MM.1S (cell line): ENCODE measurements around the gene FGD1.

Source experiments
- DNase-seq: peaks from one replicate; pipeline ENCODE4 v3.0.0-alpha.2; 2015
- H2AFZ ChIP-seq: fragments of 300-600 bp; sonication (generic); 2 replicates; pipeline ENCODE4 v1.6.0; 2016; ENCODE audit warnings: antibody characterized with exemption, low read length
- H3F3A ChIP-seq: fragments of 300-600 bp; sonication (generic); 2 replicates; pipeline ENCODE4 v1.6.1; 2016; ENCODE audit warnings: mild to moderate bottlenecking, antibody characterized with exemption, low read length, moderate library complexity, mixed read lengths; ENCODE audit not compliant: insufficient read depth
- H3K27ac ChIP-seq: fragments of 300-600 bp; sonication (generic); 2 replicates; pipeline ENCODE4 v1.5.1; 2016; ENCODE audit warnings: mild to moderate bottlenecking, low read length
- H3K27me3 ChIP-seq: fragments of 300-600 bp; sonication (generic); replicated peaks from 2 replicates; pipeline ENCODE4 v1.6.0; 2016; ENCODE audit warnings: low read length; ENCODE audit not compliant: insufficient read depth
- H3K36me3 ChIP-seq: fragments of 300-600 bp; sonication (generic); replicated peaks from 2 replicates; pipeline ENCODE4 v1.6.1; 2016; ENCODE audit warnings: mild to moderate bottlenecking, low read length, mixed read lengths; ENCODE audit not compliant: insufficient read depth
- H3K4me1 ChIP-seq: fragments of 300-600 bp; sonication (generic); 2 replicates; pipeline ENCODE4 v1.6.1; 2016; ENCODE audit warnings: low read length, mixed read lengths
- H3K4me2 ChIP-seq: fragments of 300-600 bp; sonication (generic); 2 replicates; pipeline ENCODE4 v1.6.0; 2016; ENCODE audit warnings: low read depth, low read length
- H3K4me3 ChIP-seq: fragments of 300-600 bp; sonication (generic); 2 replicates; pipeline ENCODE4 v1.5.1; 2016; ENCODE audit warnings: low read length, mixed read lengths
- H3K79me2 ChIP-seq: fragments of 300-600 bp; sonication (generic); 2 replicates; pipeline ENCODE4 v1.6.1; 2016; ENCODE audit warnings: mixed run types, low read length, mixed read lengths
- H3K9ac ChIP-seq: fragments of 300-600 bp; sonication (generic); 2 replicates; pipeline ENCODE4 v1.6.1; 2016; ENCODE audit warnings: low read length, mixed read lengths
- H3K9me2 ChIP-seq: fragments of 300-600 bp; sonication (generic); replicated peaks from 2 replicates; pipeline ENCODE4 v1.6.1; 2016; ENCODE audit warnings: mild to moderate bottlenecking, low read length, mixed read lengths; ENCODE audit not compliant: insufficient read depth
- H3K9me3 ChIP-seq: fragments of 300-600 bp; sonication (generic); replicated peaks from 2 replicates; pipeline ENCODE4 v1.6.1; 2016; ENCODE audit warnings: mild to moderate bottlenecking, low read length, mixed read lengths; ENCODE audit not compliant: insufficient read depth
- H4K20me1 ChIP-seq: fragments of 300-600 bp; sonication (generic); 2 replicates; pipeline ENCODE4 v1.6.1; 2016; ENCODE audit warnings: mild to moderate bottlenecking, low read length, moderate library complexity, mixed read lengths; ENCODE audit not compliant: insufficient read depth
- EZH2 ChIP-seq: fragments of 300-600 bp; sonication (generic); optimal IDR thresholded peaks from 2 replicates; pipeline ENCODE3; 2017; ENCODE audit warnings: low read depth, mild to moderate bottlenecking, antibody characterized with exemption, low read length, mixed read lengths
- EZH2phosphoT487 ChIP-seq: fragments of 300-600 bp; sonication (generic); IDR thresholded peaks from 2 replicates; pipeline ENCODE4 v1.6.1; 2018; ENCODE audit warnings: antibody characterized with exemption, low read length
- TF ChIP-seq, protein P1 (sequence below): fragments of 300-600 bp; sonication (generic); IDR thresholded peaks from 2 replicates; pipeline ENCODE4 v1.5.1; 2016; ENCODE audit warnings: antibody characterized with exemption, low read length, mixed read lengths

FGD1 gene

DNA sequence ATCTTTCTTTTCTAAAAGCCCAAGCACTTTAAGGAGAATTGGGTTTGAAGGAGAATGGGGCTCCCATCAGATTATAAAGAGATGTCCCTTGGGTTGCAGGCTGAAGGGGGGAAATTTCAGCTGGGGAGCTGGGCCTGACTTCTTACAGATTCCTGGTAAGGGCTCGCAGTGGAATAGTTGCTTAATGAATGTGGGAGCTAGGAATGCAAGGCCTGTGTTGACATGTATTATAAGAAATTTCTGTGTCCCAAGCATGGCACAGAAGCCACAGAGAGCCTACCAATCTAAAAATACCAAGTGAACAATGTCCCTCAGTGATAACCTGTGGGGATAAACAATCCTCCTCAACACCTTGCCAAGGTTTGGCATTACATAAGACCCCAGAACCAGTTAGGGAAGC, 98.9 kb downstream of the FGD1 start:
- no peak for DNase-seq
- Histone ChIP-seq H3K4me1 (no peaks in the 10 kb centered on the region), H2AFZ (no peak overlapping the region), H3K36me3 (no peaks in the 10 kb centered on the region), H3K9me2 (no peaks in the 10 kb centered on the region), H4K20me1 (no peaks in the 10 kb centered on the region), H3K79me2 (no peaks in the 10 kb centered on the region), H3K27me3 (no peaks in the 10 kb centered on the region), H3K9me3 (no peaks in the 10 kb centered on the region), H3K4me2 (no peak overlapping the region), H3K9ac (no peak overlapping the region), H3F3A (no peaks in the 10 kb centered on the region), H3K27ac (no peak overlapping the region), H3K4me3 (no peak overlapping the region)
- TF ChIP-seq EZH2 = no peak
- TF ChIP-seq, protein P1, sequence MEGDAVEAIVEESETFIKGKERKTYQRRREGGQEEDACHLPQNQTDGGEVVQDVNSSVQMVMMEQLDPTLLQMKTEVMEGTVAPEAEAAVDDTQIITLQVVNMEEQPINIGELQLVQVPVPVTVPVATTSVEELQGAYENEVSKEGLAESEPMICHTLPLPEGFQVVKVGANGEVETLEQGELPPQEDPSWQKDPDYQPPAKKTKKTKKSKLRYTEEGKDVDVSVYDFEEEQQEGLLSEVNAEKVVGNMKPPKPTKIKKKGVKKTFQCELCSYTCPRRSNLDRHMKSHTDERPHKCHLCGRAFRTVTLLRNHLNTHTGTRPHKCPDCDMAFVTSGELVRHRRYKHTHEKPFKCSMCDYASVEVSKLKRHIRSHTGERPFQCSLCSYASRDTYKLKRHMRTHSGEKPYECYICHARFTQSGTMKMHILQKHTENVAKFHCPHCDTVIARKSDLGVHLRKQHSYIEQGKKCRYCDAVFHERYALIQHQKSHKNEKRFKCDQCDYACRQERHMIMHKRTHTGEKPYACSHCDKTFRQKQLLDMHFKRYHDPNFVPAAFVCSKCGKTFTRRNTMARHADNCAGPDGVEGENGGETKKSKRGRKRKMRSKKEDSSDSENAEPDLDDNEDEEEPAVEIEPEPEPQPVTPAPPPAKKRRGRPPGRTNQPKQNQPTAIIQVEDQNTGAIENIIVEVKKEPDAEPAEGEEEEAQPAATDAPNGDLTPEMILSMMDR = no peak
- no peak for TF ChIP-seq EZH2phosphoT487
